Heart left ventricle (tissue), 16 donors: ENCODE measurements around the gene UNC5C. TPM values are rescaled to one million over a fixed set of nuclear protein-coding genes. Genes with fewer than 3 reads are reported as not detected.

Experiments used
- ATAC-seq, 4 donors: fragments of 200-7000 bp; cut with Tn5 transposase; one replicate each; pipeline ENCODE4 v1.9.1; 2020 to 2022; ENCODE audit warnings: moderate library complexity in 4 of 4, mild to moderate bottlenecking in 3 of 4, moderate number of reproducible peaks in 1 of 4
- DNase-seq, 5 donors: peaks; one replicate each; pipeline ENCODE4 v3.0.0-alpha.2; 2020
- H3K27ac ChIP-seq, 12 donors: fragments of 200-600 bp; sonication (generic) in 4 of 12; one replicate each; pipeline versions ENCODE4 v1.5.0 to v1.8.0; 2016 to 2022; ENCODE audit warnings: mild to moderate bottlenecking in 2 of 12
- H3K27me3 ChIP-seq, 9 donors: fragments of 200-600 bp; sonication (generic) in 2 of 9; one replicate each; pipeline versions ENCODE4 v1.5.1 to v1.8.0; 2016 to 2022; ENCODE audit warnings: mild to moderate bottlenecking in 3 of 9
- H3K36me3 ChIP-seq, 9 donors: fragments of 200-600 bp; sonication (generic) in 2 of 9; one replicate each; pipeline versions ENCODE4 v1.5.0 to v1.8.0; 2018 to 2022; ENCODE audit warnings: mild to moderate bottlenecking in 2 of 9
- H3K4me1 ChIP-seq, 12 donors: fragments of 200-600 bp; sonication (generic) in 4 of 12; one replicate each; pipeline versions ENCODE4 v1.5.0 to v1.8.0; 2016 to 2022; ENCODE audit warnings: mild to moderate bottlenecking in 3 of 12
- H3K4me3 ChIP-seq, 12 donors: fragments of 200-600 bp; sonication (generic) in 4 of 12; one replicate each; pipeline versions ENCODE4 v1.5.0 to v1.8.0; 2017 to 2022; ENCODE audit warnings: mild to moderate bottlenecking in 9 of 12, moderate library complexity in 4 of 12
- H3K9me3 ChIP-seq, 12 donors: fragments of 200-600 bp; sonication (generic) in 4 of 12; one replicate each; pipeline versions ENCODE4 v1.5.0 to v1.8.0; 2016 to 2022; ENCODE audit warnings: mild to moderate bottlenecking in 1 of 12
- POLR2A ChIP-seq, 2 donors: fragments of 450-650 bp; IDR thresholded peaks; one replicate each; pipeline ENCODE4 v1.6.1; 2017; ENCODE audit warnings: antibody characterized with exemption in 2 of 2, mild to moderate bottlenecking in 2 of 2, moderate library complexity in 2 of 2
- WGBS, 4 donors: extraction: QIAGEN DNeasy Blood & Tissue Kit in 2 of 4; methylation state at CpG; one replicate each; pipeline versions ENCODE4 v1.1.5 to v1.1.7; 2013 to 2018; 5-methylcytosine and 5-hydroxymethylcytosine counted together
- intact Hi-C, 10 donors: fragments of 100-400 bp; cut with DNase I; formaldehyde crosslinking; loops; one replicate each; pipeline versions ENCODE4 v1.11.1 to v1.14.2; 2022
- polyA plus RNA-seq, 2 donors: library from polyadenylated mRNA; stranded (reverse); fragments of 200-250 nt; gene quantifications; one replicate each; pipeline ENCODE4 v1.2.3, GENCODE V29; 2013
- total RNA-seq, 9 donors: library from RNA; depleted of rRNA in 2 of 9; stranded (reverse); fragments of >200 nt in 2 of 9; fragmentation: NEBNext Ultra II Directional in 3 of 9; extraction: Animal tissue kit (Norgen Biotek cat#: 25700) in 3 of 9; gene quantifications; one replicate each; pipeline versions ENCODE4 v1.1.0 to v1.2.4, GENCODE V29; 2016 to 2023
- TF ChIP-seq, protein P1 (sequence below), 12 donors: fragments of 200-600 bp; sonication (generic) in 4 of 12; IDR thresholded peaks; one replicate each; pipeline versions ENCODE4 v1.5.0 to v1.8.0; 2018 to 2022; ENCODE audit warnings: antibody characterized with exemption in 12 of 12, mild to moderate bottlenecking in 5 of 12
- donor health status: ischemic (EF 13 %, LVEDD 7.1; RV severe dilation, severe dysfunction).
- donor health status: healthy with polysubstance abuse.
- donor health status: DM: no; HTN: yes; CAD: no.
- donor health status: DM: no; HTN: no; CAD: no.
- donor health status: ischemic (EF 25% LVEDD 6.9; RV normal size, moderate dysfunction).
- donor health status: ischemic (EF 25% LVEDD 5.7; RV mildly dilated, moderate dysfunction).
- donor health status: healthy.
- donor health status: DM: yes; HTN: yes; CAD: no.
- donor health status: ischemic (EF 35%, LVEDD 5.7; RV mildly dilated, moderate dysfunction).
- donor health status: nonischemic (EF 11% LVEDD 7.7; RV severe dilation, severe dysfunction).
- donor health status: DM: yes; HTN: yes; CAD: no.
- donor health status: PGD.
- donor health status: ischemic (EF 29% LVEDD 5.4; RV normal size, mild dysfunction).
- donor health status: nonischemic (EF 23%, LVEDD 6.1; RV moderate dilation, normal function).

UNC5C gene
- total and polyA plus RNA-seq, 11 donors, result 0.23 to 2.8 (median 1.7) TPM

DNA sequence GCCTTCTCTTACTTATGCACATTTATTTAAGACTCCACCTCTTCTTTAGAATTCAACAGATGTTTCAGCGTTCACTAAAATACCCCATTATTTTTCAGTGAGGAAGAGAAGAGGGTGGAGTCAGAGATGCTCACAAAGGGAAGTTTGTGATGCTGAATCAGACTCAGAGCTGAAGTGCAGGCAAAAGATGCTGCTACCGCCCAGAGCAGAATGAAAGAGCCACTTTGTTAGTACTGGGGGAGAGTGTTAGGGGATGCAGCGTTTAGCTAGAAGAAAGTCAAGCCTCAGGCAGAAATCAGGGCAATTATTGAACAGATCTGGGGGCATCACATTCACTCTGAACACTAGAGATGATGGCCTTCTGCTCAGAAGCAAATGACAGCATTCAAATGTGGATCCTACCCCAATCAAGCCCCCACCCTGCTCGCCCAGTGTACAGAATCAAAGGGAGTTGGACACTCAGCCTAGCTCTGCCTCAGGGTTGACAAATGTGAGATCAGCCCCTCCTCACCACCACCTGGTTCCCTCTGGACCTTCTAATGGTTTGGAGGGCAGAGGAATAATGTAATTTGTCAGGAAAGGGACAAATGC lies 138.3 kb downstream of the UNC5C start:
- no peaks in the 10 kb centered on the region for H3K27me3 ChIP-seq
- intact Hi-C loops, result no loop called here
- H3K9me3 ChIP-seq, result no peaks in the 10 kb centered on the region
- H3K36me3 ChIP-seq, result no peaks in the 10 kb centered on the region
- H3K4me1 ChIP-seq, result peaks cover 0 to 14% (median 0%) of the 10 kb centered on the region in 12 donors
- H3K4me3 ChIP-seq, result no peak overlapping the region
- DNase-seq (no peak), ATAC-seq (no peak)
- 73 to 80% (median 75%) methylated on average over 4 of the region's 4 CpGs for WGBS, 4 donors
- no peak for TF ChIP-seq POLR2A (IDR thresholded peaks at IDR 0.05)
- no peak overlapping the region for H3K27ac ChIP-seq

DNA sequence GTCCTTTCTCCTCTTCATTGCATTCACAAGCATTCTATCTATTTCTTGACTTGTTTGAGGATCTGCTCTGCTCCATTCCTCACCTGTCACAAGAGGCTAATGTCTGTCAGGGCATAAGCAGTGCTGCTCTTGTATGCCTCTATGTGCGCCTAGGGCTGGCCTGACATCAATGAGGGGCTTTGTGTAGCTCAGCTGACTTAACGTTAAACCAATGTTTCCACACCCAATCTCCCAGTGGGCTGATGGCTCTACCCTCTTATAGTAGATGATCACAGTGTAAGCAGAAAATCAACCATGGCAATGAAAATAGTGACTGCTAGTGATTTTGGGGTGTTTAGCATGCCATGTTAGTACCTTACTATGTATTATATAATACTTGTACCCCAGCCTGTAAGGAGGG lies 139.0 kb downstream of the UNC5C start:
- peaks cover 0 to 11% (median 0%) of the 10 kb centered on the region in 12 donors for H3K4me1 ChIP-seq
- 84 to 89% (median 86%) methylated on average over 2 of the region's 2 CpGs for WGBS, 4 donors
- no peaks in the 10 kb centered on the region for H3K9me3 ChIP-seq
- no peaks in the 10 kb centered on the region for H3K27me3 ChIP-seq
- ATAC-seq (no peak), DNase-seq (no peak)
- H3K4me3 ChIP-seq, result no peak overlapping the region
- TF ChIP-seq POLR2A (IDR thresholded peaks at IDR 0.05), result no peak
- TF ChIP-seq, protein P1, sequence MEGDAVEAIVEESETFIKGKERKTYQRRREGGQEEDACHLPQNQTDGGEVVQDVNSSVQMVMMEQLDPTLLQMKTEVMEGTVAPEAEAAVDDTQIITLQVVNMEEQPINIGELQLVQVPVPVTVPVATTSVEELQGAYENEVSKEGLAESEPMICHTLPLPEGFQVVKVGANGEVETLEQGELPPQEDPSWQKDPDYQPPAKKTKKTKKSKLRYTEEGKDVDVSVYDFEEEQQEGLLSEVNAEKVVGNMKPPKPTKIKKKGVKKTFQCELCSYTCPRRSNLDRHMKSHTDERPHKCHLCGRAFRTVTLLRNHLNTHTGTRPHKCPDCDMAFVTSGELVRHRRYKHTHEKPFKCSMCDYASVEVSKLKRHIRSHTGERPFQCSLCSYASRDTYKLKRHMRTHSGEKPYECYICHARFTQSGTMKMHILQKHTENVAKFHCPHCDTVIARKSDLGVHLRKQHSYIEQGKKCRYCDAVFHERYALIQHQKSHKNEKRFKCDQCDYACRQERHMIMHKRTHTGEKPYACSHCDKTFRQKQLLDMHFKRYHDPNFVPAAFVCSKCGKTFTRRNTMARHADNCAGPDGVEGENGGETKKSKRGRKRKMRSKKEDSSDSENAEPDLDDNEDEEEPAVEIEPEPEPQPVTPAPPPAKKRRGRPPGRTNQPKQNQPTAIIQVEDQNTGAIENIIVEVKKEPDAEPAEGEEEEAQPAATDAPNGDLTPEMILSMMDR (IDR thresholded peaks at IDR 0.05), result no peak
- H3K27ac ChIP-seq, result no peak overlapping the region
- intact Hi-C loops, result no loop called here
- no peaks in the 10 kb centered on the region for H3K36me3 ChIP-seq

DNA sequence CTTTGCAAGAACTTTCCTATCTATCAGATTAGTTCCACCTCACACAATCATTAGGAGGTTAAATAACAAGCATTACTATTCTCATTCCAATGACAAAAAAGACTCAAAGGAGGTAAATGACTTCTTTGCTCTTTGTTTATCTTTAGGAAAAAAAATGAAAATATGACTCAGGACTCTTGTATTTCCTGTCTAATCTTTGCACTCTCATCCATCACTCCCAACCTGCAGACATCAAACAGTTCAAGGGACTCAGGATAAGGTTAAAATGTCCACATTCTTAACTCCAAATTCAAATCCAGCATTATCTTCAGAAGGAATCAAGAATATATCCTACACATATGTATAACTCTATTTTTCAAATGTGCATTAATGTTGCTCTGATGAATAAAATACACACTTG lies 139.6 kb downstream of the UNC5C start:
- Histone ChIP-seq H3K9me3 (no peaks in the 10 kb centered on the region), H3K36me3 (no peaks in the 10 kb centered on the region), H3K4me3 (no peak overlapping the region), H3K27me3 (no peaks in the 10 kb centered on the region), H3K27ac (no peak overlapping the region), H3K4me1 (peaks cover 0 to 7% (median 0%) of the 10 kb centered on the region in 12 donors)
- intact Hi-C loops, result no loop called here
- TF ChIP-seq, protein P1 (IDR thresholded peaks at IDR 0.05), result no peak
- TF ChIP-seq POLR2A (IDR thresholded peaks at IDR 0.05), result no peak
- no peak for DNase-seq
- no peak for ATAC-seq

DNA sequence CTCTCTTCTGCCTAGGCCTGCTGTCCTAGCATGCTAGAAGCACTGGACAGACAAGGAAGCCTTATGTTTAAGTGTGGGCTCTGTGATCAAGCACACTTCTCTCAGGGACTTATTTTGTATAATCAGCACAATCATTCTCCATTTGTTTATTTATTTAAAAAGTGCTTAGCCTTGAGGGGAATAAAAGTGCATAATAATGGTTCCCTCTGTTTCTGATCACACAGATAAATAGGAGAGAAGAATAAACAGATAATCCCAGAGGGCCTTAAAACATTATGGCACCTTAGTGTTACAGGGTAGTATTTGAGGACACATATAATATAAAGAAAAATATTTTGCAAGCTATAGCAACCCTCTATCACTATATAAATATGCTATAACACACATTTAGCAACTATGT lies 146.5 kb downstream of the UNC5C start:
- no peak for TF ChIP-seq POLR2A (IDR thresholded peaks at IDR 0.05)
- TF ChIP-seq, protein P1 (IDR thresholded peaks at IDR 0.05), result no peak
- ATAC-seq (no peak), DNase-seq (no peak)
- H3K9me3 ChIP-seq, result no peaks in the 10 kb centered on the region
- H3K36me3 ChIP-seq, result no peaks in the 10 kb centered on the region
- intact Hi-C loops, result no loop called here
- no peak overlapping the region for H3K4me3 ChIP-seq
- H3K4me1 ChIP-seq, result no peaks in the 10 kb centered on the region
- H3K27ac ChIP-seq, result no peak overlapping the region
- no peaks in the 10 kb centered on the region for H3K27me3 ChIP-seq

DNA sequence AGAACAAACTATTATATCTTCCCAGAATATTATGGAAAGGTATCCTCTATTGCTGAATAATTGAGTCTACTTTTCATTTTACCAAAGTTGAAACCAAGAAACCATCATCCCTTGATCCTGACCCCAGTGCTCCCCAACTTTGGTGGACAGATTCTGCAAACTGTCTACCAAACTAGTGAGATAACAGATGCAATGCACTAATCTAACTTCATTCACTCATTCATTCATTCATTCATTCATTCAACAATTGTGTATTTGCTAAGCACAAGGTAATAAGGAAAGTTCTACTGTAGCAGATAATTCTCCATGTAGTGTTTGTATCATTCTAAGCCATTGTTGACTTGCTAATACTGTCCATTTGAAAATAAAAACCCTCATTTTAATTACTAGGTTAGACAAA lies 150.6 kb downstream of the UNC5C start:
- DNase-seq (no peak), ATAC-seq (no peak)
- Histone ChIP-seq H3K4me1 (peaks cover 0 to 7% (median 0%) of the 10 kb centered on the region in 12 donors), H3K36me3 (no peaks in the 10 kb centered on the region), H3K4me3 (no peak overlapping the region), H3K27me3 (no peaks in the 10 kb centered on the region), H3K9me3 (no peaks in the 10 kb centered on the region), H3K27ac (no peak overlapping the region)
- intact Hi-C loops, result no loop called here
- TF ChIP-seq POLR2A (IDR thresholded peaks at IDR 0.05), result no peak
- TF ChIP-seq, protein P1 (IDR thresholded peaks at IDR 0.05), result no peak
